GM13976 (cell line): ENCODE measurements around the gene GNAZ.

ENCODE experiments used
- DNase-seq: peaks from one replicate; pipeline ENCODE4 v3.0.0; 2012; ENCODE audit warnings: low spot score
- CTCF ChIP-seq: IDR thresholded peaks from 2 replicates; pipeline ENCODE4 v1.5.1; 2012; ENCODE audit warnings: borderline replicate concordance, mild to moderate bottlenecking; ENCODE audit not compliant: insufficient read depth; ENCODE audit errors: extremely low read depth, missing control alignments, control extremely low read depth
- in situ Hi-C: fragments of 300-500 bp; cut with MboI; formaldehyde crosslinking; loops from one replicate; pipeline ENCODE4 v1.12.0; 2022; ENCODE audit warnings: low sequenced_read_pairs, mixed read lengths, inconsistent platforms; ENCODE audit not compliant: unreplicated experiment

The GNAZ gene

DNA sequence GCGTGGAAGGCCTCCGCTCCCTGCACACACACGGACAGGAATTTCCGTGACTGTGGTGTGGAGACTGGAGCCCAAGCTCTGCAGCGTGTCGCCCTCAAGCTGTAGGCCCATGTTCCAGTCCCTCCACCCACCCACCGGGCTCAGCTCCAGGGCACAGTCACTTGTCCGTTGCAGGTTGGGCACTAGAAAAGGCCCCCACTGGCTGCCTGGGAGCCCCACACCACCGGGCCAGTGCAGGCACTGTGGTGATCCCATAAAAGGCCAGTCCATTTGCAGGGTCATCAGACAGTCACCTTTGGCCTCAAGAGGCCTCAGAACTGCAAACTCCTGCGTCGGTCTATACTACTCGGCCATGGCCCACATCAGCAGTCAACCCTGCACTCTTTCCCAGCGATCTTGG, 91.3 kb downstream of the GNAZ start:
- no peak for TF ChIP-seq CTCF
- in situ Hi-C loops, result no loop called here
- DNase-seq, result no peak

- in situ Hi-C loops, result no loop called here
- TF ChIP-seq CTCF, result no peak
Measured at GRCh38 chr22:23163665-23164064, 93.3 kb downstream of the GNAZ start.

GRCh38 chr22:23164091-23164490, 93.8 kb downstream of the GNAZ start:
- DNase-seq, result no peak
- in situ Hi-C loops, result no loop called here
- TF ChIP-seq CTCF, result no peak

More at GRCh38 chr22:23163665-23164064, 93.3 kb downstream of the GNAZ start:
- no peak for DNase-seq

DNA sequence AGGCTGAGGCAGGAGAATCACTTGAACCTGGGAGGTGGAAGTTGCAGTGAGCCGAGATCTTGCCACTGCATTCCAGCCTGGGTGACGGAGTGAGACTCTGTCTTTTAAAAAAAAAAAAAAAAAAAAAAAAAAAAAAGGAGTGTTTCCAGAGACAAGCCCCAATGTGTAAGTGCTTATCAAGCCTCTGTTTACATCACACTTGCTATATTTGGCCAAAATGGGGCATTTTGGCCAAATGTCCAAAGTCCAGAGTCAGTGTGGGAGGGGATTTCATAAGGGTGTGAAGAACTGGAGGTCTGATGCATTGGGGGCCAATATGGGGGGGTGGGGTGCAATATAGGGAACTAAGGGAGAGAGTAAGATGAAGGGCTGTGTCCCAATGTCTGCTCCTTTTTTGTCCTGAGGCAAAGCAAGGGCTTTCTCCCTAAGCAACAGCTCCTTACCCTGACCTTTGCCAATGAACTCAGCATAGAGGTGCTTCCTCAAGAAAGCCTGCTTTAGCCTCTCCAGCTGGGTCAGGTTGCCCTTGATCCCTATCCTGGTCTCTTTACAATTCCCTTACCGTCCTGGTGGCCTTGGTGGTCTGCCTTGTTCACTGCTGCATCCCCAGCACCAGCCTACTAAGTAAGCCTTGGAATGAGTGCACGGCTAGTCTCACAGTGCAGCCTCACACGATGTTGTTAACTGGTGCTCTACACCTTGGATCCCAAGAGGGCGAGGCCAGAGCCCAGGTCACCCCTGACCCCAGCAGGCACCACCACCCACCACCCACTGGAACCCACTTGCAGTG, 95.9 kb downstream of the GNAZ start:
- TF ChIP-seq CTCF, result no peak
- DNase-seq, result no peak
- in situ Hi-C loops, result no loop called here

GRCh38 chr22:23166841-23167616, 96.7 kb downstream of the GNAZ start:
- TF ChIP-seq CTCF, result no peak
- in situ Hi-C loops, result no loop called here
- DNase-seq, result no peak

DNA sequence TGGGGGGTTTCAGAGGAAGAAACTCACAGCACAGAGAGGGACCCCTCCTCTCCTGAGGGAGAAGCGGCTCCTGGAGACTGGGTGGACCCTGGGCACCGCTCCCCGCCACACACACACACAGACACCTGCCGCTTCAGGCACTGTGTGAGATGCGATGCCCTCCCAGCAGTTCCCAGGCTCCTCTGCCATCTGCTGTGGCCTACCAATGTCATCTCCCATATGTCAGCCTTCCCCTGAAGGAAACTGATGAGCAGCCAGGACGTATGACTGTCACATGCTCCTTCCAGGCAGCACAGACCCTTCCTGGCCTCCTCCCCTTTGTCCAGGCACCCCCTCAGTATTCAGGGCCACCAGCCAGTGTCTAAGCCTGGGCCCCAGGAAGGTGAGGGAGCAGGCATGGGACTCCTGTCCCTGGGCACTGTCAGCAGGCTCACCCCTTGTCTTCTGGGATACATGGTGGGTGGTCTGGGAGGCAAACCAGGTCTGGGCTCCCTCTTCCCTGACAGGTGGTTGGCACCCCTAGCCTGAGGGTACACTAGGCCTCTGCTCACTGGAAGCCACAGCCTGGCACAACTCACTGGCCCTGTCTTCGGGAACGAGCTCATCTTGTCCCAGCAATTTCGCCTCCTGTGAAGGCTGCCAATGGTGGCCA, 98.2 kb downstream of the GNAZ start:
- no peak for DNase-seq
- no peak for TF ChIP-seq CTCF
- in situ Hi-C loops, result no loop called here
